GM18873 (cell line): Measurements from ENCODE around the gene GMEB2.
"Not testable (repeated sequence)": the region's sequence is repeated elsewhere in the genome, so short reads cannot be mapped to it uniquely, and the experiment has no call there.

Experiments
- ATAC-seq: cut with Tn5 transposase; IDR thresholded peaks from one replicate; pipeline ENCODE4 v1.9.1; 2021; ENCODE audit warnings: mild to moderate bottlenecking, moderate library complexity, moderate number of reproducible peaks; ENCODE audit not compliant: unreplicated experiment, low FRiP score

GMEB2 gene

GRCh38 chr20:63574829-63575743 lies 51.8 kb downstream of the GMEB2 start:
- ATAC-seq: no peak

DNA sequence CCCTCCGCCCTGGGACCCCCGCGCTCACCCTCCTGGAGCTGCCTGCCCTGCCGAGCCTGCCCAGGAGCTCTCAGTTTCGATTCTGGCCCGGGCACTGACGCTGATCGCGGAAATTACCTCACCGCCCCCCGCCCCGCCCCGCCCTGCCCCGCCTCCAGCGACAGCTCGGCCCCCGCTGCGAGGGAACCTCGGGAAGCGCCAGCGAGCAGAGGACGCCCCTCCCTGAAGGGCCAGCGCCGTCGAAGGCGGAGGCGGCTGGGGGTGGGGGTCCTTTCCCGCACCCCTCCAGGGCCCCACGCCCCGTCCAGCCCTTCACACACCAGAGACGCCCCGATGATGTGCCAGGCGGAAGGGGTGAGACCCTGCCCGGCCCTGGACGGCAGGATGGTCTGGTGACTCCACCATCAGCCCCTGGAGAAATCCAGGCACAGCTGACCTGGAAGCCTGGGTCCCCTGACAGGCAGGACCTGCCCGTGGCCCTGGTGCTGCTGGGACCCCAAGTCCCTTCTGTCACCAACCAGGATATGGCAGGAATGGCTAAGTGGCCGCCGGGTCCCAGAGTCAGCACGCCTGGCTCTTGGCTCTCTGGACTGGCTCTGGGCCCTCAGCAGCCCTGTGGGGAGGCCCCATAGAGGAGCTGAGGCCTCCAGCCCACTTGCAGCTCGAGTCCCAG lies 52.6 kb downstream of the GMEB2 start, which contains the start of gene HELZ2:
Gene HELZ2 (minus strand): TSS at position 84 of the 673 bp plus-strand sequence. CDS start 1,854 bp downstream, outside the sequence.
- no peak for ATAC-seq

- ATAC-seq: no peak
These were observed 53.2 kb downstream of the GMEB2 start for GRCh38 chr20:63573647-63574131.

- ATAC-seq: no peak
These were observed 53.9 kb downstream of the GMEB2 start for GRCh38 chr20:63572788-63573646.

GRCh38 chr20:63572071-63572787 lies 54.7 kb downstream of the GMEB2 start:
- ATAC-seq: no peak

DNA sequence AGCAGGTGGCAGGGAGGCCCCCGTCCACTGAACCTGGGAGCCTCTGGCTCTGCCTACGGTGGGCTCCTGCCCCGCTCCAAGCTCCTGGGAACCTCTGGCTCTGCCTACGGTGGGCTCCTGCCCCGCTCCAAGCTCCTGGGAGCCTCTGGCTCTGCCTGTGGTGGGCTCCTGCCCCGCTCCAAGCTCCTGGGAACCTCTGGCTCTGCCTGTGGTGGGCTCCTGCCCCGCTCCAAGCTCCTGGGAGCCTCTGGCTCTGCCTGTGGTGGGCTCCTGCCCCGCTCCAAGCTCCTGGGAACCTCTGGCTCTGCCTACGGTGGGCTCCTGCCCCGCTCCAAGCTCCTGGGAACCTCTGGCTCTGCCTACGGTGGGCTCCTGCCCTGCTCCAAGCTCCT lies 55.8 kb downstream of the GMEB2 start:
- not testable (repeated sequence) for ATAC-seq

DNA sequence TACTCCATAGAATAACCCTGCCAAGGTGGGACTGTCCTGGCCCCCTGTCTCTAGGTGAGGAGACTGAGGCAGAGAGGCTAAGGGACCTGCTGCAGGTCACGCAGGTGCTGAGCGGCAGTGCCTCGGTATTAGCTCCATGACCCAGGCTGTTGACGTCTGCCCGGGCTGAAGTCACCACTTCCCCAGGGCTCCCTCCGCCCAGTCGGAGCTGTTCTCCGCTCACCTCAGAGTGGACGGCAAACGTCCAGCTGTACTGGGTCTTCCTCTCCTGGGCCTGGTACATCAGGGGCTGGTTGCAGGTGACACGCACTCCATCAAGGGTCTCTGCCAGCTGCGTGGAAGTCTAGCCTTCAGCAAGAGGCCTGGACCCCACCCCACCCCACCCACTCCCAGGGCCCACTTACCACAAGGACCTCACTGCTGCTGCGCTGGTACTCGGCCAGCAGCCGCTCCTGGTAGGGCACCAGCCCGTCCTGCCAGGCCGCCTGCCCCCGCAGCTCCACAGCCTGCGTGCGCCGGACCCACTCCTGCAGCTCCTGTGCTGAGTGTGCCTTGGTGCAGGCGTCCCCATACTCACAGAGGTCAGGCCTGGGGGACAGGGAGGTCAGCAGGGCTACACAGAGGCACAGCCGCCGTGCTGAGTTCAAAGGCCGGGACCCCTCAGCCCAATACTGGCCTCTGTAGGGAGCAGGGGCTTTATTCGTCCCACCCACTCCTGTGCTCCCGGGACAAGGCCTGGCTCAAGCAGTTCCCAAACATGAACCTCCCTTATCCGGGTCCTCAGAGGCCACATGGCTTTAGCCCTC lies 56.4 kb downstream of the GMEB2 start:
- no peak for ATAC-seq

- ATAC-seq: no peak
These were observed 57.6 kb downstream of the GMEB2 start for GRCh38 chr20:63568986-63569949.

DNA sequence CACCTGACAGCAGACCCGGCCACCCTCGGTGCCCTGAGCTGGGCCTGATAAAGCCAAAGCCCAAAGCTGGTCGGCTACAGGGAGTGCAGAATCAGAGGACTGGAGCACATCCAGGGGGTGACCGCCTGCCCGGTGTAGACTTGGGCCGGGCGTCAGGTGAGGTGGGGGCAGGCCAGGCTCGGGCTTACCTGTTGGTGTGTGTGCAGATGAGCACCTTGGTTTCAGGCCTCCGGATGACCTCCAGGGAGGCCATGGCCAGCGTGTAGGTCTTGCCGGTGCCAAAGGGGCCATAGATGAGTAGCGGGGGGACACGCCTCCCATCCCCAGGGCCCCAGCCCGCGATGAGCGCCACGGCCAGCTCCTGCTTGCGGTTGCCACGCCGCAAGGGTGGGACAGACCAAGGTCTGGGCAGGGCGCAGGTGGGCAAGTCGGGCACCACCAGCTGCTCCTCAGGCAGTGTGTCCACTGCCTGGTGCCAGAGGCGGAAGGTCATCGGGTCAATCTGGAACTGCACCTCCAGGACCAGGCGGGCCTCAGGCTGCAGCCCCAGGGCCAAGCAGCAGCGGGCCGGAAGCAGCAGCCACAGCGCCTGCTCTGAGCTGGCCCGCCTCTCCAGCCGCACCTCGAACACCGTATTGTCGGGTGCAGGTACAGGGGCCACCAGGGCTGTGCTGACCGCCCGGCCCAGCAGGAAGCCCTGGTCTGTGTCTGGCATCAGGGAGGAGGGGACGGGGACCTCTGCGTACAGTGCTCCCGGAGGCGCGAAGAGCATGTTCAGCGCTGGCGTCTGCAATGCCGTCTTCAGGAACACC lies 58.5 kb downstream of the GMEB2 start:
- ATAC-seq: peak; percentile 15

DNA sequence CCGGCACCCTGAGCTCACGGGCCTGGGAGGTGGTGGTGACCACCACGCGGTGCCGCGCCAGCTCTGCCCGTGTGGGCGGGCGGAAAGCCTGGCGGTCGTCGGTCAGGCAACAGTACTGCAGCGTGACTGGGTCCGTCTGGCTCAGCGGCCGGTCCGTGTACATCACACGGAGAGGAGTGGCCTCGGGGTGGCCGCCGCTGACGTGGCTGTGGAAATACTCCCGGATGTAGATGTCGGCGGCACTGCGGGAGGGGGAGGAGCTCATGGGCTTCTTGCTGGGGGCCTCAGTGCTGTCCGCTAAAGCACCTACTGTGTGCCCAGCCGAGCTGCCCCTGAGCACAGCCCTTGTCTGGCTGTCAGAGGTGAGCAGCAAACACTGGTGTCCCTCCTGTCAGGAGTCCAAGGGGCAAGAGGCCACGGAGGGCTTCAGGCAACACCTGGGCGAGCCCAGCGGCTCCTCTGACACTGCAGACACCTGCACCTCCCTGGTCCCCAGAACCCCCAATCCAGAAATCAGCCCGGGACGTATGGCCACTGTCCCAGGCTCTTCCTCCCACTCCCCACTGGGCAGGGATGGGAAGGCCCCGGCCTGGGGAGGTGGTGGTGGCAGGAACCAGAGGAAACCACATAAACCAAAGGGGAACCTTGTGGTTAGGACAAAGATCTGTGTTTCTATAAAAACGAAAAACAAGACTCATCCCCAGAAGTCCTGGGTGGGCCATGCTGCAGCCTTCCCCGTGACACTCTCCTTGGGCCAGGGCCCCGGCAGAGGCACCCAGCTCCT lies 59.3 kb downstream of the GMEB2 start:
- ATAC-seq: peak; percentile 63

GRCh38 chr20:63567136-63567385 lies 59.8 kb downstream of the GMEB2 start:
- no peak for ATAC-seq

DNA sequence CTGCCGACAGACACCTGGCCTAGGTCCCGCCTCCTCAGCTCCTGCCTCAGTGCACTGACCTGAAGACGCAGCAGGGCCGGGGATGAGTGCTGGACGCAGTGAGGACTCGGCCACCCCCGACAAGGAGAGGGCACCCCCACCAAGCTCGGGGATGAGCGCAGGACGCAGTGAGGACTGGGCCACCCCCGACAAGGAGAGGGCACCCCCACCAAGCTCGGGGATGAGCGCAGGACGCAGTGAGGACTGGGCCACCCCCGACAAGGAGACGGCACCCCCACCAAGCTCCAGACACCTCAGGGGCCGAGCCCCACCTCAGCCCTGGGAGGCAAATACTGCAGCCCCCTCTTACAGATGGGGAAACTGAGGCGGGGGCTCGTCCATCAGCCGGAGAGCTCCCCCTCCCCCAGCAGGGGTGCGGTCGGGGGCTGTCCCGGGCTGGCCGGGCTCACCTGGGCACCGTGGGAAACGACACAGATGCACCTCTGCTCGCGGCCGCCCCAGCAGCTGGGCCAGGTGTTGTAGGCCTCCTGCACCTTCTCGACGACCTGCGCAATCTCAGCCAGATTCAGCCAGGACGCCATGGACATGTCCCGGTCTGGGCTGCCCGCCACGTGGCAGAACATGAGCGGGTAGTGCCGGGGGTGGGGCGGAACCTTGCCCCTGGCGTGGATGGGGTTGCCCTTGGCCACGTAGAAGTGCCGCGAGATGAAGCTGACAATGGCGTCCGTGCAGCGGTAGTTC lies 60.3 kb downstream of the GMEB2 start:
- ATAC-seq: no peak

- ATAC-seq: no peak
These were observed 61.1 kb downstream of the GMEB2 start for GRCh38 chr20:63565699-63566335.

GRCh38 chr20:63565021-63565698 lies 61.7 kb downstream of the GMEB2 start:
- ATAC-seq: no peak
